Smooth muscle cell (in vitro differentiated cells): ENCODE results near the gene YBEY. TPM values are rescaled to one million over a fixed set of nuclear protein-coding genes. Genes with fewer than 3 reads are reported as not detected.

Source experiments
- DNase-seq: peaks from one replicate; lab custom pipeline; 2025; ENCODE audit not compliant: unreplicated experiment; lab: John Stamatoyannopoulos, UW
- H2AFZ ChIP-seq: fragments of 200-600 bp; sonication (generic); 2 replicates; pipeline ENCODE4 v1.6.0; 2016; ENCODE audit warnings: antibody characterized with exemption, low read depth, mild to moderate bottlenecking
- H3F3A ChIP-seq: fragments of 200-600 bp; sonication (generic); 2 replicates; pipeline ENCODE4 v1.6.0; 2017; ENCODE audit warnings: antibody characterized with exemption, low read depth
- H3K27ac ChIP-seq: fragments of 200-600 bp; sonication (generic); 2 replicates; pipeline ENCODE4 v1.5.1; 2016; ENCODE audit warnings: low read depth, mild to moderate bottlenecking
- H3K27me3 ChIP-seq: fragments of 200-600 bp; sonication (generic); 2 replicates; pipeline ENCODE4 v1.6.1; 2016; ENCODE audit warnings: low read depth, mild to moderate bottlenecking
- H3K36me3 ChIP-seq: fragments of 200-600 bp; sonication (generic); 2 replicates; pipeline ENCODE4 v1.5.1; 2016; ENCODE audit warnings: low read depth
- H3K4me1 ChIP-seq: fragments of 200-600 bp; sonication (generic); 2 replicates; pipeline ENCODE4 v1.5.1; 2016; ENCODE audit warnings: low read depth
- H3K4me2 ChIP-seq: fragments of 200-600 bp; sonication (generic); 2 replicates; pipeline ENCODE4 v1.6.0; 2016; ENCODE audit warnings: mild to moderate bottlenecking
- H3K4me3 ChIP-seq: fragments of 200-600 bp; sonication (generic); 2 replicates; pipeline ENCODE4 v1.5.1; 2016; ENCODE audit warnings: mild to moderate bottlenecking
- H3K79me2 ChIP-seq: fragments of 200-600 bp; sonication (generic); 2 replicates; pipeline ENCODE4 v1.6.0; 2016; ENCODE audit warnings: low read depth, mild to moderate bottlenecking
- H3K9ac ChIP-seq: fragments of 200-600 bp; sonication (generic); 2 replicates; pipeline ENCODE4 v1.6.0; 2016; ENCODE audit warnings: low read depth
- H3K9me3 ChIP-seq: fragments of 200-600 bp; sonication (generic); replicated peaks from 2 replicates; pipeline ENCODE4 v1.5.1; 2016; ENCODE audit warnings: low read depth
- H4K20me1 ChIP-seq: fragments of 200-600 bp; sonication (generic); 2 replicates; pipeline ENCODE4 v1.6.0; 2016; ENCODE audit warnings: low read depth
- CTCF ChIP-seq: fragments of 200-600 bp; sonication (generic); IDR thresholded peaks from 2 replicates; pipeline ENCODE4 v1.5.1; 2017; ENCODE audit warnings: borderline replicate concordance, mild to moderate bottlenecking, antibody characterized with exemption; ENCODE audit not compliant: insufficient read depth, poor library complexity, severe bottlenecking
- WGBS: methylation state at CpG from one replicate; pipeline ENCODE4 v1.1.7; 2016; ENCODE audit warnings: low lambda C conversion rate; 5-methylcytosine and 5-hydroxymethylcytosine counted together
- polyA plus RNA-seq: library from polyadenylated mRNA; unstranded; fragments of >200 nt; fragmentation: Nextera tagmentation; extraction: Ambion mirVana; gene quantifications from 2 replicates; pipeline ENCODE4 v1.2.1, GENCODE V29; 2016
- total RNA-seq: library from RNA; depleted of rRNA; stranded (reverse); fragments of >200 nt; gene quantifications from 2 replicates; pipeline ENCODE4 v1.2.3, GENCODE V29; 2014

Gene YBEY
- total and polyA plus RNA-seq, 2 experiments from 2014 or later: 24.1 to 31.1 TPM

- no peaks in the 10 kb centered on the region for H3K9me3 ChIP-seq
- no peak for DNase-seq
- H3K4me2 ChIP-seq: peak within 1 kb of the TSS; percentile 93
- peak within 1 kb of the TSS; percentile 80 for H3K4me3 ChIP-seq
- H3K9ac ChIP-seq: peak within 1 kb of the TSS; percentile 93
- WGBS: 42% methylated on average over 6 of the region's 6 CpGs
- TF ChIP-seq CTCF: no peak
- peak within 1 kb of the TSS; percentile 92 for H3K27ac ChIP-seq
- peaks cover 28% of the 10 kb centered on the region for H3K4me1 ChIP-seq
- no peaks in the 10 kb centered on the region for H3K27me3 ChIP-seq
- H3K36me3 ChIP-seq: no peaks in the 10 kb centered on the region
- H3F3A ChIP-seq: peaks cover 22% of the 10 kb centered on the region
- peak within 1 kb of the TSS; percentile 96 for H2AFZ ChIP-seq
- peaks cover 26% of the 10 kb centered on the region for H4K20me1 ChIP-seq
- peaks cover 51% of the 10 kb centered on the region for H3K79me2 ChIP-seq
Measured at GRCh38 chr21:46285206-46285661, 908 bp upstream of the YBEY start, which contains the start of gene MCM3AP. Gene MCM3AP (minus strand): TSS chr21:46285611. CDS start chr21:46285286, 325 bp downstream.

GRCh38 chr21:46286648-46287002, 483 bp downstream of the YBEY start:
- no peaks in the 10 kb centered on the region for H3K27me3 ChIP-seq
- DNase-seq: no peak
- H4K20me1 ChIP-seq: peaks cover 14% of the 10 kb centered on the region
- H3K27ac ChIP-seq: peak overlapping the region; percentile 92
- H3K9me3 ChIP-seq: no peaks in the 10 kb centered on the region
- H3F3A ChIP-seq: peaks cover 22% of the 10 kb centered on the region
- TF ChIP-seq CTCF: no peak
- under 1% methylated on average over 16 of the region's 16 CpGs for WGBS
- peak overlapping the region; percentile 82 for H2AFZ ChIP-seq
- peak overlapping the region; percentile 93 for H3K4me2 ChIP-seq
- H3K36me3 ChIP-seq: no peaks in the 10 kb centered on the region
- H3K4me1 ChIP-seq: peaks cover 28% of the 10 kb centered on the region
- peak overlapping the region; percentile 93 for H3K9ac ChIP-seq
- peak overlapping the region; percentile 80 for H3K4me3 ChIP-seq
- H3K79me2 ChIP-seq: peaks cover 39% of the 10 kb centered on the region

GRCh38 chr21:46287541-46287940, 1.4 kb downstream of the YBEY start:
- H4K20me1 ChIP-seq: peaks cover 6% of the 10 kb centered on the region
- no peak for TF ChIP-seq CTCF
- H2AFZ ChIP-seq: no peak overlapping the region
- no peaks in the 10 kb centered on the region for H3K9me3 ChIP-seq
- H3K4me3 ChIP-seq: peak overlapping the region; percentile 80
- no peaks in the 10 kb centered on the region for H3K27me3 ChIP-seq
- no peaks in the 10 kb centered on the region for H3K36me3 ChIP-seq
- H3K79me2 ChIP-seq: peaks cover 30% of the 10 kb centered on the region
- H3K4me2 ChIP-seq: peak overlapping the region; percentile 93
- WGBS: 94% methylated on average over 10 of the region's 10 CpGs
- no peak for DNase-seq
- no peak overlapping the region for H3K9ac ChIP-seq
- peaks cover 22% of the 10 kb centered on the region for H3K4me1 ChIP-seq
- peak overlapping the region; percentile 92 for H3K27ac ChIP-seq
- H3F3A ChIP-seq: peaks cover 22% of the 10 kb centered on the region

- H3K79me2 ChIP-seq: peaks cover 8% of the 10 kb centered on the region
- no peaks in the 10 kb centered on the region for H3K27me3 ChIP-seq
- no peaks in the 10 kb centered on the region for H4K20me1 ChIP-seq
- TF ChIP-seq CTCF: no peak
- no peak overlapping the region for H3K4me2 ChIP-seq
- DNase-seq: no peak
- H3K9me3 ChIP-seq: no peaks in the 10 kb centered on the region
- H3K36me3 ChIP-seq: no peaks in the 10 kb centered on the region
- H3K4me3 ChIP-seq: no peak overlapping the region
- peaks cover 21% of the 10 kb centered on the region for H3F3A ChIP-seq
- 87% methylated on average over 6 of the region's 6 CpGs for WGBS
- H3K27ac ChIP-seq: no peak overlapping the region
- H3K4me1 ChIP-seq: peaks cover 12% of the 10 kb centered on the region
- no peak overlapping the region for H3K9ac ChIP-seq
- no peak overlapping the region for H2AFZ ChIP-seq
Measured at GRCh38 chr21:46289655-46290179, 3.6 kb downstream of the YBEY start.
